GM23248 (cell line): ENCODE measurements around the gene SPPL3. TPM values are rescaled to one million over a fixed set of nuclear protein-coding genes. Genes with fewer than 3 reads are reported as not detected.

Source experiments
- DNase-seq: peaks from one replicate; pipeline ENCODE4 v3.0.0-alpha.2; 2015
- H2AFZ ChIP-seq: fragments of 200-600 bp; sonication (generic); 2 replicates; pipeline ENCODE4 v1.6.1; 2016; ENCODE audit warnings: antibody characterized with exemption
- H3F3A ChIP-seq: fragments of 200-600 bp; sonication (generic); 2 replicates; pipeline ENCODE4 v1.6.1; 2016; ENCODE audit warnings: mild to moderate bottlenecking, antibody characterized with exemption, mixed run types; ENCODE audit not compliant: insufficient read depth
- H3K27ac ChIP-seq: fragments of 200-600 bp; sonication (generic); 2 replicates; pipeline ENCODE4 v1.5.1; 2016; ENCODE audit warnings: mild to moderate bottlenecking
- H3K27me3 ChIP-seq: fragments of 200-600 bp; sonication (generic); replicated peaks from 2 replicates; pipeline ENCODE4 v1.6.1; 2016; ENCODE audit warnings: mild to moderate bottlenecking; ENCODE audit not compliant: insufficient read depth
- H3K36me3 ChIP-seq: fragments of 200-600 bp; sonication (generic); 2 replicates; pipeline ENCODE4 v1.6.1; 2016; ENCODE audit warnings: low read depth, mild to moderate bottlenecking
- H3K4me1 ChIP-seq: fragments of 200-600 bp; sonication (generic); 2 replicates; pipeline ENCODE4 v1.6.1; 2016; ENCODE audit warnings: mild to moderate bottlenecking; ENCODE audit not compliant: insufficient read depth
- H3K4me2 ChIP-seq: fragments of 200-600 bp; sonication (generic); one replicate; pipeline ENCODE4 v1.6.1; 2016; ENCODE audit warnings: mild to moderate bottlenecking; ENCODE audit not compliant: unreplicated experiment
- H3K4me3 ChIP-seq: fragments of 200-600 bp; sonication (generic); 2 replicates; pipeline ENCODE4 v1.5.1; 2016; ENCODE audit warnings: mild to moderate bottlenecking
- H3K79me2 ChIP-seq: fragments of 200-600 bp; sonication (generic); 2 replicates; pipeline ENCODE4 v1.6.1; 2016; ENCODE audit warnings: mild to moderate bottlenecking; ENCODE audit not compliant: insufficient read depth
- H3K9ac ChIP-seq: fragments of 200-600 bp; sonication (generic); 2 replicates; pipeline ENCODE4 v1.6.1; 2016; ENCODE audit warnings: mild to moderate bottlenecking
- H3K9me2 ChIP-seq: fragments of 200-600 bp; sonication (generic); 2 replicates; pipeline ENCODE4 v1.6.1; 2016; ENCODE audit warnings: mixed run types, mild to moderate bottlenecking, moderate library complexity; ENCODE audit not compliant: insufficient read depth
- H3K9me3 ChIP-seq: fragments of 200-600 bp; sonication (generic); one replicate; pipeline ENCODE4 v1.6.1; 2017; ENCODE audit warnings: low read depth
- H4K20me1 ChIP-seq: fragments of 200-600 bp; sonication (generic); 2 replicates; pipeline ENCODE4 v1.6.0; 2016; ENCODE audit not compliant: insufficient read depth
- EZH2 ChIP-seq: fragments of 200-600 bp; sonication (generic); IDR thresholded peaks from 2 replicates; pipeline ENCODE4 v1.6.1; 2018; ENCODE audit warnings: antibody characterized with exemption, mild to moderate bottlenecking; ENCODE audit not compliant: insufficient read depth, poor library complexity, severe bottlenecking
- EZH2phosphoT487 ChIP-seq: fragments of 200-600 bp; sonication (generic); IDR thresholded peaks from 2 replicates; pipeline ENCODE4 v1.6.1; 2018; ENCODE audit warnings: antibody characterized with exemption, moderate library complexity, mild to moderate bottlenecking, low read depth; ENCODE audit not compliant: insufficient read depth
- WGBS, 2 experiments: methylation state at CpG; one replicate each; pipeline ENCODE4 v1.1.6; 2015 to 2017; ENCODE audit warnings: low lambda C conversion rate in 2 of 2, low coverage in 1 of 2; ENCODE audit errors: missing lambda C conversion rate in 2 of 2; 5-methylcytosine and 5-hydroxymethylcytosine counted together
- in situ Hi-C: fragments of 300-500 bp; cut with MboI; formaldehyde crosslinking; loops from 2 replicates; pipeline ENCODE4 v1.15.0; 2020
- polyA plus RNA-seq: library from polyadenylated mRNA; unstranded; fragments of >200 nt; fragmentation: Nextera tagmentation; extraction: Ambion mirVana; gene quantifications from 2 replicates; pipeline ENCODE4 v1.2.1, GENCODE V29; 2016
- total RNA-seq: library from RNA; depleted of rRNA; stranded (reverse); fragments of >200 nt; shearing (Covaris generic); gene quantifications from 2 replicates; pipeline ENCODE4 v1.2.3, GENCODE V29; 2014

The SPPL3 gene
- total and polyA plus RNA-seq, 2 experiments from 2014 or later, result 8.1 to 24.8 TPM

- in situ Hi-C loops, result no loop called here
- Histone ChIP-seq H3K4me3 (no peak overlapping the region), H3K9ac (no peak overlapping the region), H3F3A (no peaks in the 10 kb centered on the region), H3K9me3 (no peaks in the 10 kb centered on the region), H3K79me2 (peaks cover 95% of the 10 kb centered on the region), H3K27me3 (no peaks in the 10 kb centered on the region), H3K9me2 (no peaks in the 10 kb centered on the region), H4K20me1 (0 out of 2 replicates have a peak, but pooled peaks cover 8% of the 10 kb centered on the region), H3K4me1 (no peaks in the 10 kb centered on the region), H3K4me2 (no peak overlapping the region), H3K27ac (no peak overlapping the region), H3K36me3 (no peaks in the 10 kb centered on the region), H2AFZ (no peak overlapping the region)
- no peak for DNase-seq
- 64 to 65% methylated on average over 5 of the region's 5 CpGs for WGBS, 2 experiments
- TF ChIP-seq EZH2 (no peak), EZH2phosphoT487 (no peak)
These were observed 16.7 kb downstream of the SPPL3 start for GRCh38 chr12:120887253-120888043.

- Histone ChIP-seq H3K4me1 (no peaks in the 10 kb centered on the region), H3K9ac (no peak overlapping the region), H3K27ac (no peak overlapping the region), H3K9me3 (no peaks in the 10 kb centered on the region), H3K9me2 (no peaks in the 10 kb centered on the region), H3K27me3 (no peaks in the 10 kb centered on the region), H2AFZ (no peak overlapping the region), H3K4me2 (no peak overlapping the region), H3F3A (no peaks in the 10 kb centered on the region), H3K4me3 (no peak overlapping the region), H3K79me2 (peaks cover 97% of the 10 kb centered on the region), H4K20me1 (peaks cover 12% of the 10 kb centered on the region; the same call in 1 of the 2 replicates), H3K36me3 (no peaks in the 10 kb centered on the region)
- no peak for DNase-seq
- WGBS, 2 experiments, result 86 to 90% methylated on average over 4 of the region's 4 CpGs
- no peak for TF ChIP-seq EZH2
- TF ChIP-seq EZH2phosphoT487, result no peak
- in situ Hi-C loops, result no loop called here
These were observed 17.7 kb downstream of the SPPL3 start for GRCh38 chr12:120886199-120887018.

- Histone ChIP-seq H4K20me1 (peaks cover 16% of the 10 kb centered on the region; the same call in 1 of the 2 replicates), H3K9ac (no peak overlapping the region), H3K27ac (no peak overlapping the region), H3K4me3 (no peak overlapping the region), H3F3A (no peaks in the 10 kb centered on the region), H3K36me3 (no peaks in the 10 kb centered on the region), H3K27me3 (no peaks in the 10 kb centered on the region), H3K9me2 (no peaks in the 10 kb centered on the region), H3K4me2 (no peak overlapping the region), H2AFZ (no peak overlapping the region), H3K4me1 (no peaks in the 10 kb centered on the region), H3K9me3 (no peaks in the 10 kb centered on the region), H3K79me2 (peaks cover 96% of the 10 kb centered on the region)
- WGBS, 2 experiments, result 96 to 97% methylated on average over 2 of the region's 2 CpGs
- TF ChIP-seq EZH2 (no peak), EZH2phosphoT487 (no peak)
- in situ Hi-C loops, result no loop called here
- no peak for DNase-seq
These were observed 18.6 kb downstream of the SPPL3 start for GRCh38 chr12:120885521-120885920.

- Histone ChIP-seq H3F3A (no peaks in the 10 kb centered on the region), H4K20me1 (peaks cover 17% of the 10 kb centered on the region; the same call in 1 of the 2 replicates), H3K4me1 (no peaks in the 10 kb centered on the region), H3K9me3 (no peaks in the 10 kb centered on the region), H2AFZ (no peak overlapping the region), H3K9me2 (no peaks in the 10 kb centered on the region), H3K36me3 (no peaks in the 10 kb centered on the region), H3K79me2 (peaks cover 99% of the 10 kb centered on the region), H3K4me2 (no peak overlapping the region), H3K27ac (no peak overlapping the region), H3K27me3 (no peaks in the 10 kb centered on the region), H3K4me3 (no peak overlapping the region), H3K9ac (no peak overlapping the region)
- in situ Hi-C loops, result no loop called here
- 84 to 95% methylated on average over 1 of the region's 1 CpG for WGBS, 2 experiments
- TF ChIP-seq EZH2phosphoT487 (no peak), EZH2 (no peak)
- DNase-seq, result no peak
These were observed 19.5 kb downstream of the SPPL3 start for GRCh38 chr12:120884644-120885043.
